Upper lobe of left lung (tissue), 6 donors: ENCODE data around the gene BGN. TPM values are rescaled to one million over a fixed set of nuclear protein-coding genes. Genes with fewer than 3 reads are reported as not detected.

Experiments used
- ATAC-seq, 2 donors: fragments of 200-7000 bp; cut with Tn5 transposase; one replicate each; pipeline ENCODE4 v1.9.1; 2022; ENCODE audit warnings: mild to moderate bottlenecking in 2 of 2, moderate library complexity in 2 of 2; ENCODE audit not compliant: low FRiP score in 2 of 2
- DNase-seq, 2 donors: peaks; one replicate each; pipeline ENCODE4 v3.0.0-alpha.2; 2019 to 2020
- H3K27ac ChIP-seq, 4 donors: fragments of 200-600 bp; sonication (generic); one replicate each; pipeline ENCODE4 v1.5.1; 2016 to 2019
- H3K27me3 ChIP-seq, 4 donors: fragments of 200-600 bp; sonication (generic); one replicate each; pipeline ENCODE4 v1.5.1; 2017 to 2019
- H3K36me3 ChIP-seq, 4 donors: fragments of 200-600 bp; sonication (generic); one replicate each; pipeline ENCODE4 v1.5.1; 2016 to 2019
- H3K4me1 ChIP-seq, 4 donors: fragments of 200-600 bp; sonication (generic); one replicate each; pipeline ENCODE4 v1.5.1; 2018 to 2019
- H3K4me3 ChIP-seq, 4 donors: fragments of 200-600 bp; sonication (generic); one replicate each; pipeline ENCODE4 v1.5.1; 2017 to 2019; ENCODE audit warnings: mild to moderate bottlenecking in 2 of 4, moderate library complexity in 1 of 4
- H3K9me3 ChIP-seq, 4 donors: fragments of 200-600 bp; sonication (generic); one replicate each; pipeline ENCODE4 v1.5.1; 2018 to 2019
- CTCF ChIP-seq, 6 experiments: fragments of 450-650 bp in 4 of 6; fragments of 200-600 bp in 2 of 6; sonication (generic) in 2 of 6; IDR thresholded peaks; one replicate each; pipeline ENCODE4 v1.5.1; 2016 to 2019; ENCODE audit warnings: antibody characterized with exemption in 6 of 6
- EP300 ChIP-seq, 4 donors: sonication (generic); formaldehyde crosslinking; IDR thresholded peaks; one replicate each; pipeline ENCODE4 v1.5.1; 2017; ENCODE audit warnings: antibody characterized with exemption in 4 of 4, control low read depth in 2 of 4
- POLR2A ChIP-seq, 4 donors: fragments of 450-650 bp; IDR thresholded peaks; one replicate each; pipeline ENCODE4 v1.5.1; 2016 to 2017; ENCODE audit warnings: antibody characterized with exemption in 4 of 4, mild to moderate bottlenecking in 2 of 4
- POLR2AphosphoS5 ChIP-seq, 2 donors: sonication (generic); formaldehyde crosslinking; IDR thresholded peaks; one replicate each; pipeline ENCODE4 v1.5.1; 2017; ENCODE audit warnings: antibody characterized with exemption in 2 of 2
- WGBS, 2 donors: methylation state at CpG; one replicate each; pipeline ENCODE4 v1.1.5; 2017 to 2018; 5-methylcytosine and 5-hydroxymethylcytosine counted together
- total RNA-seq, 6 donors: library from RNA; depleted of rRNA in 4 of 6; stranded (reverse); fragments of >200 nt in 4 of 6; gene quantifications; one replicate each; pipeline versions ENCODE4 v1.1.0 to v1.2.1, GENCODE V29; 2016 to 2021
- donor health status: DM: no; HTN: no; CAD: no; lungs with moderate emphysema.
- donor health status: DM: no; HTN: yes; CAD: no; lungs with severe emphysema.

BGN gene
- total RNA-seq, 6 donors from 2014 or later = 13.0 to 251 (median 86.3) TPM

- no peak overlapping the region for H3K4me3 ChIP-seq
- WGBS, 2 donors = 60 to 77% methylated on average over 1 to 14 of the region's 16 CpGs
- peak overlapping the region in 3 of 4 donors; percentile 18 to 61 (median 30) for H3K27ac ChIP-seq
- TF ChIP-seq CTCF (IDR thresholded peaks at IDR 0.05) = no peak
- TF ChIP-seq EP300 (IDR thresholded peaks at IDR 0.05) = no peak
- H3K27me3 ChIP-seq = peaks cover 0 to 4% (median 0%) of the 10 kb centered on the region in 4 donors
- peak in 1 of 2 donors; percentile 75 for ATAC-seq
- peaks cover 0 to 10% (median 6%) of the 10 kb centered on the region in 4 donors for H3K4me1 ChIP-seq
- no peak for DNase-seq
- no peaks in the 10 kb centered on the region for H3K9me3 ChIP-seq
- no peaks in the 10 kb centered on the region for H3K36me3 ChIP-seq
Observed at GRCh38 chrX:153476666-153477363, 18.0 kb upstream of the BGN start.

- TF ChIP-seq EP300 (IDR thresholded peaks at IDR 0.05) (no peak), CTCF (IDR thresholded peaks at IDR 0.05) (no peak), POLR2A (IDR thresholded peaks at IDR 0.05) (no peak), POLR2AphosphoS5 (IDR thresholded peaks at IDR 0.05) (no peak)
- 65 to 90% methylated on average over 2 to 11 of the region's 11 CpGs for WGBS, 2 donors
- peak overlapping the region in 3 of 4 donors; percentile 18 to 61 (median 30) for H3K27ac ChIP-seq
- no peak for DNase-seq
- H3K9me3 ChIP-seq = no peaks in the 10 kb centered on the region
- no peak for ATAC-seq
- H3K27me3 ChIP-seq = peaks cover 0 to 4% (median 0%) of the 10 kb centered on the region in 4 donors
- H3K4me3 ChIP-seq = no peak overlapping the region
- peaks cover 0 to 10% (median 6%) of the 10 kb centered on the region in 4 donors for H3K4me1 ChIP-seq
- no peaks in the 10 kb centered on the region for H3K36me3 ChIP-seq
Observed at GRCh38 chrX:153477364-153477857, 17.4 kb upstream of the BGN start.

GRCh38 chrX:153477901-153478300 lies 16.9 kb upstream of the BGN start:
- no peak for DNase-seq
- Histone ChIP-seq H3K27me3 (peaks cover 0 to 4% (median 0%) of the 10 kb centered on the region in 4 donors), H3K36me3 (no peaks in the 10 kb centered on the region), H3K4me3 (no peak overlapping the region), H3K9me3 (no peaks in the 10 kb centered on the region), H3K27ac (peak overlapping the region in 2 of 4 donors; percentile 18 to 61), H3K4me1 (peaks cover 0 to 10% (median 6%) of the 10 kb centered on the region in 4 donors)
- ATAC-seq = peak in 1 of 2 donors; percentile 71
- 60 to 80% methylated on average over 1 to 9 of the region's 9 CpGs for WGBS, 2 donors
- TF ChIP-seq POLR2A (IDR thresholded peaks at IDR 0.05) (no peak), POLR2AphosphoS5 (IDR thresholded peaks at IDR 0.05) (no peak), EP300 (IDR thresholded peaks at IDR 0.05) (no peak), CTCF (IDR thresholded peaks at IDR 0.05) (no peak)

GRCh38 chrX:153478746-153479145 lies 16.0 kb upstream of the BGN start:
- 85 to 94% methylated on average over 11 to 16 of the region's 16 CpGs for WGBS, 2 donors
- H3K9me3 ChIP-seq = no peaks in the 10 kb centered on the region

More at GRCh38 chrX:153478746-153479145, 16.0 kb upstream of the BGN start:
- TF ChIP-seq CTCF (IDR thresholded peaks at IDR 0.05) (no peak), POLR2A (IDR thresholded peaks at IDR 0.05) (no peak), POLR2AphosphoS5 (IDR thresholded peaks at IDR 0.05) (no peak), EP300 (IDR thresholded peaks at IDR 0.05) (no peak)
- no peak overlapping the region for H3K4me3 ChIP-seq
- H3K27me3 ChIP-seq = peaks cover 0 to 4% (median 0%) of the 10 kb centered on the region in 4 donors
- ATAC-seq (no peak), DNase-seq (no peak)
- H3K27ac ChIP-seq = no peak overlapping the region
- H3K4me1 ChIP-seq = peaks cover 0 to 10% (median 6%) of the 10 kb centered on the region in 4 donors
- H3K36me3 ChIP-seq = no peaks in the 10 kb centered on the region
